Stimulated activated CD8-positive, alpha-beta memory T cell treated with anti-CD3 and anti-CD28 coated beads, Interleukin-4, amount 100 ng/mL, for 24 hours (primary cell): ENCODE data around the gene SEC14L1.

Source experiments
- DNase-seq: peaks from one replicate; pipeline ENCODE4 v3.0.0-alpha.2; 2020; ENCODE audit warnings: low read depth

The SEC14L1 gene

GRCh38 chr17:77214328-77214727 is 73.6 kb downstream of the SEC14L1 start:
- DNase-seq = no peak

DNA sequence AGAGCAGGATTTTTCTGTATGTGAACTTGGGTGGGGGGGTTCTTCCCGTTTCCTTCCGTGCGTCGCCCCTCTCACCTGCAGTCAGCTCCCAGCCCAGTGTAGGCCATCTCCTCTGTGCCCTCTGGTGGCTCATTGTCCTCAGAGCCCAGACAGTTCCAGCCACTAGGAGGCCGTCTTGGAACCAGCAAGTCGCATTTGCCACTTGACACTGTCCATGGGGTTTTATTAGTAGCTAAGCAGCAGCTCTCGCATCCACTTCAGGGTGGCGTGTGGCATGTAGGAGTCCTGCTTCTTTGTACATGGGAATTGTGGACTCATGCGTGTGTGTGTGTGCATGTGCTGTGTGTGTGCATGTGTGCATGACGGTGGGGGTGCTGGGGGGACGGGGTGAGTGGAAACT is 74.0 kb downstream of the SEC14L1 start:
- DNase-seq = no peak

DNA sequence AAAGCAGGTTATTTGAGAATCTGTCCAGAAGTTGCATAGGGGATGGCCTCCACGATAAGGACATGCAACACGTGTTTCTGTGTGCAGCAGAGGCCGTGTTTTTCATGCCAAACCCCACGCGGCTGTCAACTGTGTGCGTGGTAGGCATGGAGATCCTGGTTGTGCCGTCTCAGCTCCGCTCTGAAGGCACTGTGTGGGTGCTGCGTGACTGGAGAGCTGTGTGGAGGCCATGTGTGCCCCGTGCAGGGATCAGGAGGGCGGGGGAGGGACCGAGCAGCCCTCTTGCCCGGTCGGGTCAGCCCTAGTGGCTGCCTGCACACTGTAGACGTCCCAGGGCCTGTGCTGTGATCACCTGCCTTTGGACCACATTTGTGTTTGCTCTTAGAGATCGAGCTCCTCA is 74.5 kb downstream of the SEC14L1 start:
- no peak for DNase-seq

DNA sequence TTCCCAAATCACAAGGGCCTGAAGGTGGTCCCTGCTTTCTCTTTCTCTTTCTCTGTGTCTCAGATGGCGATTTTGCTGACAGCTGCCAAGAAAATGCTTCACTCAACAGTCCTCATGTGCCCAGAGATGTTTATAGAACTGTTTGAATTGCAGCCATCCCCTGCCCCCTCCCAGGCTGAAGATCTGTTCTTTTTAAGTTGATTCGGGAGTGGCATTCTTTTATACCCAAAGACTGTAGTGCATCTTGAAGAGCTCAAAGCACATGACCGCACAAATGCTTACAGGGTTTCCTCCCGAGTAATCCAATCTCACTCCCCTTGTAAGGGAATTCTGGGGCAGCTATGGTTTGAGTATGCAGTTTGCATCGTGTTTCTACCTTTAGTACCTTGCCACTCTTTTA is 75.7 kb downstream of the SEC14L1 start:
- no peak for DNase-seq

DNA sequence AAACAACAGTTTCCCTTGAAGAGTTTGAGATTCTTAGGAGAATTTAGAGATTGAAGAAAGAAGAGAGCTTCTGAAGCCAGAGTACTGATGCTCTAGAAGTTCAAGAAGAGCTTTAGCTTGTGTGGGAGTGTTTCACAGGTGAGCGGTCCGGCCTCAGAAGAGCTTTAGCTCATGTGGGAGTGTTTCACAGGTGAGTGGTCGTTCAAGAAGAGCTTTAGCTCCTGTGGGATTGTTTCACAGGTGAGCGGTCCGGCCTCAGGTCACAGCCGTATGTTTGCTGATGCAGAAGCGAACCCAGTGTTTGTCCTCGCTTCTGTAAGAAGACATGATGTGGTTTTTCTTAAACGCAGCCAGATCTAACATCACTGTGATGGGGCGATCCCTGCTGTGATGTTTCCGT is 76.4 kb downstream of the SEC14L1 start:
- no peak for DNase-seq

DNA sequence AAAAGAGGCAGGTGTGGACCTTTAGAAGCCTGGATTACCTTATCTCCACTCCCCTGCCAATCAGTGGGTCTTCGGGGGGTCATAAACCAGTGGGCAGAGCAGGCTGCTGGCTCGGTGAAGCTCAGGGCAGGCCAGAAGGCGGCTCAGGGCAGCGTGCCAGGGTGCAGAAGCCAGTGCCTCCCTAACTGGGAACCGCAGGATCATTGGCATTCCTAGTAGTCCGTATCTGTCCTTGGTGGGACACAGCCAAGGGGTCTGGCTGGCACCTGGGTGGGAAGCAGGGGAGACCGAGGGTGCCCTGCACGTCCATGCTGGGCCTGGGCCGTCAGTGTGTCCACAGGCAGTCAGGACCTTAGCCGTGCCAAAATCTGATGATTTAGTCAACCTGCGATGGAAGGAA is 76.8 kb downstream of the SEC14L1 start:
- no peak for DNase-seq

DNA sequence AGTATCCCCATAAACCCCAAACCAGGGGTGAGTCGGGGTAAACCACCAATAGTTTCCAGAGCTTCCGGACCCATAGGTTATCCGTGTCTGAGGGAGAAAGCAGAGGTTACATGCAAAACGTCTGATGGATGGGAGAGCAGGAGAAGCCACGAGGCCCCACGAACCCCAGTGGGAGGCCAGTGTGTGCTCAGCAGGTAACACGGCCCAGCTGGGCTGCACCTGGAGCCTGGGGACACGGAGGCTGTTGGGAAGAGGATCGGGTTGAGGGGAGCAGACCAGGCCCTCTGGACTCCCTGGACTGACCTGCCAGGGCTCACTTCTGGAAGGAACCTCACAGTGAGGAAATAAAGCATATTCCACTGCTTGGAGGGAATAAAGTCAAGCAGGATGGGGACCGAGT is 78.1 kb downstream of the SEC14L1 start:
- no peak for DNase-seq

- DNase-seq = no peak
Observed at GRCh38 chr17:77222356-77222755, 81.6 kb downstream of the SEC14L1 start.

DNA sequence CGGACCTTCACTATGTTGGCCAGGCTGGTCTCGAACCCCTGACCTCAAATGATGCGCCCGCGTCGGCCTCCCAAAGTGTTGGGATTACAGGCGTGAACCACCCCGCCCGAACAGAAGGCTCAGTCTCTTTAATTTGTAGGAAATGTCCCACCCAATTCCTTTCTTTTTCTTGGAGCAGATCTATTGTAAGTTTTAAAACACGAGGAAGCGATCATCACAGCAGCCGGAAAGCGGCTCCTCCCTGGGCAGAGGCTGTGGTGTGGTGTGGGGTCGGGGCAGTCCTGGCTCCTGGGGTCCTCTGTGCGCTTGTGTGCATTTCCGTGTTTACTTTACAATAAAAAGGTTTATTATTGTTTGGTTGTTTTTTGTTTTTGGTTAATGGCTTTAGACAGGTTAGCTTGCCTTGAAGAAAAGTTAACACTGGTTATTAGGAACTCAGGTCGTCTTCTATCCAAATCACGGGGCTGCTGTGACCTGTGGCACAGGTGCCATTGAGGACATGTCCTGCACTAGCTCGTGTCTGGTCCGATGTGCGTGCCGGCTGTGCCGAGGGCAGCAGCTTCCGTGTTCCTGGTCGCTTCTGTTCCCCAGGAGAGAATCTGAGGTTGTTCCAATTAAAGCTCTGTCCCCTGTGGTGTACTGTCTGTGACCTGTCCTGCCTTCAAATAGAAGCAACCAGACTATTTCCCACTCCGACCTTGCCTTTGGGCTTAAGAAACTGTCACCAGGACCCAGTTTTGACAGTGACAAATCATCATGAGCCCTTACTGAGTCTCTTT is 83.1 kb downstream of the SEC14L1 start:
- no peak for DNase-seq

DNA sequence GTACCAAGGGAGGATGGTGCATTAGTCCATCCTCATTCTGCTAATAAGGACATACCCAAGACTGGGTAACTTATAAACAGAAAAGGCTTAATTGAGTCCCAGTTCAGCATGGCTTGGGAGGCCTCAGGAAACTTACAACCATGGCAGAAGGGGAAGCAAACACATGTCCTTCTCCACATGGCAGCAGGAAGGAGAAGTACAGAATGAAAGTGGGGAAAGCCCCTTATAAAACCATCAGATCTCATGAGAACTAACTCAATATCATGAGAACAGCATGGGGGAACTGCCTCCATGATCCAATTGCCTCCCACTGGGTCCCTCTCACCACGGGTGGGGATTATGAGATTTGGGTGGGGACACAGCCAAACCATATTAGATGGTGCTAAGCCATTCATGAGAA is 84.5 kb downstream of the SEC14L1 start:
- no peak for DNase-seq

GRCh38 chr17:77227461-77228240 is 86.9 kb downstream of the SEC14L1 start:
- no peak for DNase-seq

- DNase-seq = no peak
Observed at GRCh38 chr17:77228241-77228752, 87.5 kb downstream of the SEC14L1 start.

DNA sequence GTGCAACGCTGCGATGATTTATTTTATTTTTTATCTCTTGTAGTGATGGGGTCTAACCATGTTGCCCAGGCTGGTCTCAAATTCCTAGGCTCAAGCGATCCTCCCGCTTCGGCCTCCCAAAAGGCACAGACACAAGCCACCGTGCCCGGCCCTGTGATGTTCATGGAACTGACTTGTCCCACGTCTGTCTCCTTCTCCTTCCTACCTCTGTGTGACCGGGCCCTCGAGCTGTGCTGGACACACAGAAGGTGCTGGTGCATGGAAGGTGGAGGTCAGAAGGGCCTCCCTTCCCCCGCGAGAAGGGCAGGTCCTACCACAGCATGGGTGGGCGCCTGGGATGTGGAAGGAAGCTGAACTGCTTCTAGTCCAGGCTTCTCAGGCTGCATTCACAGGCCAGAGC is 88.0 kb downstream of the SEC14L1 start:
- DNase-seq = no peak

DNA sequence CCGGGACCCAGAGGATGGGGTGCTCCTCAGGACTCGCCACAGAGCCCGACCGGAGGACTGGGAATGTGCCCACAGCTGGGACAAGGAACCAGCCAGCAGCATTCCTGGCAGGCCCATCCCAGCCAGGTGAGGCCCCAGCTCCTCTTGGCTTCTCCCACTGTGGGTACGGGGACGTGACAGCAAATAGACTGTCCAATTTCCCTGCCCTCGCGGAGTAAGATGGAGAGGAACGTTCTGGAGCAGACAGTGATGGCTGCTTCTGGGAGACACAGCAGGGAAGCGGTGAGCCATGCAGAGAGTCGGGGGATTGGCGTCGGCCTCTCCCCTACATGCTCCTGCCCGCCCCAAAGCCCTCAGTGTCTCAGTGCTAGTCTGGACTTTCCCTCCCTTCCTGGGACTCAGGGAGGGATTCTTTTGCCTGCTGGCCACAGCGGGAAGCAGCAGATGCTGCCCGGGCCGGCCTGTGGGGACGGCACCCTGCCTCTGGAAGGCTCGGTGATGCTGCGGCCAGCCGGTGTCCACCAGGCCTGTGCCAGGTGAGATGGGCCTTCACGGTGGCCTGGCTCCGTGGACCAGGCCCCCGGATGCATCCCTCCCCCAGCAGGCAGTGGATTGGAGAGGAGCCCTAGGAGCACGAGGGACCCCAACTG is 89.1 kb downstream of the SEC14L1 start:
- DNase-seq = no peak

- DNase-seq = no peak
Observed at GRCh38 chr17:77230436-77230830, 89.7 kb downstream of the SEC14L1 start.

GRCh38 chr17:77231076-77231871 is 90.5 kb downstream of the SEC14L1 start:
- DNase-seq = no peak

- no peak for DNase-seq
Observed at GRCh38 chr17:77233127-77233526, 92.4 kb downstream of the SEC14L1 start.

- no peak for DNase-seq
Observed at GRCh38 chr17:77233635-77234334, 93.0 kb downstream of the SEC14L1 start.

DNA sequence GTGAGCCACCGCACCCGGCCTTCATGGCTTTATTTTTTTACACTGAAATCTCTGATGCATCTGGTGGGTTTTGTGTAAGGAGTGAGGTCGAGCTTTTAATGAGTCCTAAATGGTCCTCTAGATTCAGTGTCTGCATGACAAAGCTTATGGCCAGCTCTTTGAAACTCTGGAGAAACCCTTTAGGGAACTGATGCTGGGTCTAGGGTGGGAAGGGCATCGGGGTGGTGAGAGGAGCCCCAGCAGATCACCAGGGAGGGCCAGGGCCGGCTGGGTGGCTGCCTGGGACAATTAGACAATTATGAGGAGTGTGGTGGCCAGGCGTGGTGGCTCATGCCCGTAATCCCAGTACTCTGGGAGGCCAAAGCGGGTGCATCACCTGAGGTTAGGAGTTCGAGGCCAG is 93.9 kb downstream of the SEC14L1 start:
- no peak for DNase-seq

DNA sequence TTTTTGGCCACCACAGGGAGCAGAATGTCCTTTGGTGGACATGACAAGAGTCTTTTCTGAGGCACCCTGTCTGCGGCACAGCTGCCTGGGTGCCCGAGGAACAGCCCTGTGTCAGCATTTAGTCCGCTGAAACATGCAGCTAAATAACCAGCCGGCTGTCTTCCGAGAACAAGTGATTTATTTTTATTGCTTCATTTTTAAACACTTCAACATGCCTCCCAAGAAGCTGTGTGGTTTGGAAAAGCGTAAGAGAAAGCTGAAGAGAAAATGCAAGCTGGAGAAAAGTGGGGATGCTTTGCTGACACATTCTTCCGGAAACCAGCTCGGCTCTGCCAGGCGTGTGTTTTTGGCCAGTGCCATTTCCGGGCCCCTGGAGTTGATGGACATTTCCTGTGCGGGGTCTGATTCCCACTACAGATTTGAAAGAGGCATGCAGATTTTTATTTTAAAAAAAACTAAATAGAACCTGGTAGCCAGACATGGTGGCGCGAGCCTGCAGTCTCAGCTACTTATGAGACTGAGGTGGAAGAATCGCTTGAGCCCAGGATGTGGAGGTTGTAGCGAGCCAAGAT is 94.7 kb downstream of the SEC14L1 start:
- DNase-seq = no peak
